ENCODE measurements around the gene OLFML1. TPM values are rescaled to one million over a fixed set of nuclear protein-coding genes. Genes with fewer than 3 reads are reported as not detected.

OLFML1 gene
- total and polyA plus RNA-seq, 2 of the 13 experiments (the other 11 are each of a cell fraction or from before 2014, with no cell fraction given): 0.89 to 0.90 TPM

GRCh38 chr11:7498193-7498592 lies 12.9 kb downstream of the OLFML1 start:
- Histone ChIP-seq H3K27ac (ENCODE audit: extremely low read length, insufficient read depth, low read length) (no peak overlapping the region), H3K4me2 (ENCODE audit: low read depth, low read length) (no peak overlapping the region), H4K20me1 (ENCODE audit: insufficient read depth, low read length) (no peaks in the 10 kb centered on the region), H3K79me2 (ENCODE audit: insufficient read depth, low read length) (no peaks in the 10 kb centered on the region), H3K4me3 (replicated peaks in 1 of 3; ENCODE audit: insufficient read depth in 1 of 3, low read depth in 2 of 3, low read length in 3 of 3) (no peak overlapping the region), H3K27me3 (ENCODE audit: control insufficient read depth in 1 of 2, insufficient read depth in 2 of 2, low read length in 2 of 2) (no peaks in the 10 kb centered on the region; a peak in 1 of 5 replicates), H3K9ac (ENCODE audit: insufficient read depth, low read depth, low read length) (no peak overlapping the region), H3K4me1 (ENCODE audit: insufficient read depth, low read length) (peaks cover 16% of the 10 kb centered on the region), H3K36me3 (replicated peaks in 1 of 2; ENCODE audit: control insufficient read depth in 1 of 2, insufficient read depth in 2 of 2, low read length in 2 of 2) (no peaks in the 10 kb centered on the region), H3K9me3 (ENCODE audit: low read length) (no peaks in the 10 kb centered on the region), H2AFZ (ENCODE audit: low read length) (no peak overlapping the region)
- FAIRE-seq: no peak
- ChIA-PET POLR2A (no interaction called here), CTCF (ENCODE audit: low intra/inter-chr PET ratio, low total read pairs) (no interaction called here)
- in situ Hi-C loops (cut with HindIII; ENCODE audit: extremely low pct_ligation_motif_present, low pct_unique_long_range_greater_than_20kb): no loop called here
- DNase-seq (ENCODE audit: low spot score): no peak
- ATAC-seq: no peak
- TF ChIP-seq ZFP36L1 (CRISPR knock-in tag; IDR thresholded peaks at IDR 0.05): no peak
- no peak for TF ChIP-seq REL (CRISPR knock-in tag; conservative IDR thresholded peaks at IDR 0.05)
- no peak for TF ChIP-seq CCAR2 (optimal IDR thresholded peaks at IDR 0.05; ENCODE audit: low read depth, low read length)
- TF ChIP-seq PLRG1 (conservative IDR thresholded peaks at IDR 0.05): no peak
- TF ChIP-seq RXRA (CRISPR knock-in tag; IDR thresholded peaks at IDR 0.05): no peak
- no peak for TF ChIP-seq EHMT2 (IDR thresholded peaks at IDR 0.05; ENCODE audit: borderline replicate concordance, low read depth, low read length)
- TF ChIP-seq ZNF563 (CRISPR knock-in tag; IDR thresholded peaks at IDR 0.05): no peak
- TF ChIP-seq MIER3 (CRISPR knock-in tag; IDR thresholded peaks at IDR 0.05; ENCODE audit: borderline replicate concordance): no peak
- no peak for TF ChIP-seq MNT (IDR thresholded peaks at IDR 0.05)
- TF ChIP-seq ZNF616 (CRISPR knock-in tag; IDR thresholded peaks at IDR 0.05; ENCODE audit: low read depth): no peak
- no peak for TF ChIP-seq RNF219 (CRISPR knock-in tag; IDR thresholded peaks at IDR 0.05)
- TF ChIP-seq ZBTB3 (CRISPR knock-in tag; IDR thresholded peaks at IDR 0.05; ENCODE audit: borderline replicate concordance, low read depth): no peak
- TF ChIP-seq KAT7 (CRISPR knock-in tag; IDR thresholded peaks at IDR 0.05; ENCODE audit: borderline replicate concordance): no peak
- TF ChIP-seq FLYWCH1 (CRISPR knock-in tag; IDR thresholded peaks at IDR 0.05): no peak
- no peak for TF ChIP-seq ISX (CRISPR knock-in tag; conservative IDR thresholded peaks at IDR 0.05)
- no peak for TF ChIP-seq ZNF441 (CRISPR knock-in tag; IDR thresholded peaks at IDR 0.05; ENCODE audit: borderline replicate concordance)
- 62% methylated on average over 4 of the region's 4 CpGs for WGBS (ENCODE audit: low lambda C conversion rate)
- intact Hi-C loops (cut with micrococcal nuclease; ENCODE audit: unreplicated experiment): no loop called here
- no TSS peak for BruUV-seq (replicated peaks)

Measured in HepG2 (cell line).